HG03135 (cell line): ENCODE results near the gene HPCAL1.
"Not testable (repeated sequence)": the region's sequence is repeated elsewhere in the genome, so short reads cannot be mapped to it uniquely, and the experiment has no call there.

Source experiments
- ATAC-seq: cut with Tn5 transposase; IDR thresholded peaks from one replicate; pipeline ENCODE4 v1.9.1; 2021; ENCODE audit warnings: mild to moderate bottlenecking, moderate library complexity; ENCODE audit not compliant: unreplicated experiment

The HPCAL1 gene

DNA sequence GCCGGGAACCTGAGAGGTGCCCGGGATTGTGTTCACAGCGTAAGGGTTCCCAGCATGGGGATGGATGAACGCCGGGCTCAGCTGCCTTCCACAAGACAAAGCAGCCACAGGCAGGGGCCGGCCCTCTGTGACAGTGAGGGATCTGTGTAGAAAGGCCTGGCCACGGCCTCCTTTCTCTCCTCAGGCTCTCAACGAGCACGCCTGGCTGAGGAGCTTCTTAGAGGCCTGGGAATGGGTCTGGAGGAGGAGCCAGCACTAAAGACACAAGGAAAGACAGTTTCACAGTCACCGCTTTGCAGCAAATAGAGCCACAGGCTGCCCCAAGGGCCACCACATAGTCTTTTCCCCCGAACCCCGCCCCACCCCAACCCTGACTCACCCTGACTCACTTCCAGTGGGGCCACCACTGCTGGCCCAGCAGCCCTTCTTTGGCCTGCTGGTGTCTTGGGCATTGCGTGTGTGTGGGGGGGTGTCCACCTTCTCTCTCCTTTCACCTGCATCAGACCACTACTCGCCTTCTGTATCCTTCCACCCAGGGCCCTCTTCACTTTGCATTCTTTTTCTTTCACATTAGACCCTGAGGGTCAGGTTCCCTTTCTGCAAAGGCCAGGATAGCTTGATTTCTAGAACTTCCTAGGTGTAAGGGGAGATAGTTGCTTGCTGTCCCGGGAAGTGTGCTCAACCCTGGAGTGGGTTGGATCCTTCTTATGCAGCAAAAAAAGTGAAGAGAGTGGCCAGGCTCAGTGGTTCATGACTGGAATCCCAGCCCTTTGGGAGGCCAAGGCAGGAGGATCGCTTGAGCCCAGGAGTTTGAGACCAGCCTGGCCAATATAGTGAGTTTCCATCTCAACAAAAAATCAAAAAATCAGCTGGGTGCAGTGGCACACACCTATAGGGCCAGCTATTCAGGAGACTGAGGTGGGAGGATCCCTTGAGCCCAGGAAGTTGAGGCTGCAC lies 19.3 kb upstream of the HPCAL1 start:
- no peak for ATAC-seq

GRCh38 chr2:10284108-10284870 lies 18.4 kb upstream of the HPCAL1 start:
- no peak for ATAC-seq

DNA sequence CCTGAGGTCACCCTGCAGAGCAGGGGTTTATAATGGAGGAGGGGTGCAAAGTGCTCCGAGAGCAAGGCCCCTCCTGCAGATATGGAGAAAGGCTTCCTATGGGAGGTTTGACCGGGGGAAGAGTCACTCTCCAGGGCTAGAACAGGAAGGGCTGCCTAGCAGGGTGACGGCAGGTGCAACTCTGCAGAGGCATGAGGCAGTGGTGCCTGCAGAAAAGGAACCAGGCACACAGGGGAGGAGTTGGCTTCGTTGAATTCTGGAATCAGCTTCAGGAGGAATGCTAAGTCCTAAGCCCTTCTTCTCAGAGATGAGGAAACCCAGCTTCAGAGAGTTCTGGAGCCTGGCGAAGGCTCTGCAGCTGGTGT lies 17.5 kb upstream of the HPCAL1 start:
- ATAC-seq: no peak

- ATAC-seq: no peak
Observed at GRCh38 chr2:10285556-10286198, 17.0 kb upstream of the HPCAL1 start.

GRCh38 chr2:10286216-10287037 lies 16.3 kb upstream of the HPCAL1 start:
- no peak for ATAC-seq

GRCh38 chr2:10287761-10288160 lies 14.9 kb upstream of the HPCAL1 start:
- ATAC-seq: no peak

DNA sequence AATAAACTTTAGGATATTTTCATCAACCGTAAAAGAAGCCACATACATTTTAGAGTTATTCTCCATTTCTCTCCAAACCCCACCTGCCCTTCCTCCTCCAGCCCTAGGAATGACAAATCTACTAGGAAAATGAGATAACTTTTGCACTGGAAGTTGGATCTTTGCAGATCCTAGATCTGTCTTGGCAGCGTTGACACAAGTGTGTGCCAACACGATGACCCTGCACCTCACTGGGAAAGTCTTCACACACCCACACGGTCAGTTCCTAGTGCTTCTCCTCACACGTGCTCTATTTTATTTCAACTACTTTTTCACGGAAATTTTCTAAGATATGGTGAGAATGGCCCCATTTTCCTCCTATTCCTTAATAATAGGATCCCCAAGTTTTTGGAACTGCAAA lies 14.1 kb upstream of the HPCAL1 start:
- no peak for ATAC-seq

DNA sequence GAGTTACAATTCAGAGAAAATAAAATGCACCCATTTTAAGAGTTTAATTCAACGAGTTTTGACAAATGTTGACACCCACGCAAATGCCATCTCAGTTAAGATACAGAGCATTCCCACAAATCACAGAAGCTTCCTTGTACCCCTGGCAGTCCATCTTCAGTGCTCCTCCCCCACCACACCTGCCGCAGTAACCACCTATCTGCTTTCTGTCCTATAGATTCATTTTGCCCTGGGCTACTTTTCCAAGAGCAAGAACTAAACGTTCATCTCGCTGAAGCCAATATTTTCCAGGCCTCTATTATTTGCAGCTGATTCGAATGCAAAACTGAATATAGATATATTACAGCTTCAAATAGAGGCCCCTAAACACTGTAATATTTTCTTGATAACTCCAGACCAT lies 13.4 kb upstream of the HPCAL1 start:
- no peak for ATAC-seq

DNA sequence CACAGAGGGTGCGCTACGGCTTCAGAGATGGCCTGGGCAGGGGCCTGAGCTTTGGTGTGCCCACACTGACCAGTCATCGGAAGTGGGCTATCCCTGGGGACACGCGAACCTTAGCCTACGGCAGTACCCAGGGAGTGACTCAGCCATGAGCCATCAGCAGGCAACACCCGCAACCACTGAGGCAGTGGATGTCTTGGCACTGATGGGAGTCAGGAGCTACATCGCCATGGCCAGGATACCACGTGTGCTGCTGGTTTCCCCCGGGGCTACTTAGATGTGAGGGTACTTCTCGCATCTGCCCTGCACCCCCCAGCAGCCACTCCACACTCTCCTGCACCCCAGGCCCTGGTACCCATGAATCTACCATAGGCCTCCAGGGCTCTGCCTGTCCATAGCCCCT lies 12.8 kb upstream of the HPCAL1 start:
- no peak for ATAC-seq

- ATAC-seq: not testable (repeated sequence)
Observed at GRCh38 chr2:10291376-10291775, 11.3 kb upstream of the HPCAL1 start.

DNA sequence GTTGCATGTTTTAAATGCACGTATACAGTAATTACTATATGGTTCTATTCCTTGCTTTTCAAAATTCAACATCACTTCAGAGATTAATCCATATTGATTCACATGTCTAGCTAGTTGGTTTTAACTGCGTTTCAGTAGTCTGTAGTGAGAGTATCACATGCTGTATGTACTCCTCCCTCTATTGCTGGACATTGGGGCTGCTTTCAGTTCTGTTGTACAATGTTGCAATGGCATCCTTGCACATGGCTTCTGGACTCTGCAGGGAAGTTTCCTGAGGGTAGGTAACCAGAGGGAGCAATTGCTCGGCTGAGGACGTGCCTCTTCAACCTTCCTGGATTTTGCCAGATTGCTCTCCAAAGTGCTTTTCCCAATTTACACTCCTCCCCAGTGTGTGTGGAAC lies 10.7 kb upstream of the HPCAL1 start:
- ATAC-seq: no peak

DNA sequence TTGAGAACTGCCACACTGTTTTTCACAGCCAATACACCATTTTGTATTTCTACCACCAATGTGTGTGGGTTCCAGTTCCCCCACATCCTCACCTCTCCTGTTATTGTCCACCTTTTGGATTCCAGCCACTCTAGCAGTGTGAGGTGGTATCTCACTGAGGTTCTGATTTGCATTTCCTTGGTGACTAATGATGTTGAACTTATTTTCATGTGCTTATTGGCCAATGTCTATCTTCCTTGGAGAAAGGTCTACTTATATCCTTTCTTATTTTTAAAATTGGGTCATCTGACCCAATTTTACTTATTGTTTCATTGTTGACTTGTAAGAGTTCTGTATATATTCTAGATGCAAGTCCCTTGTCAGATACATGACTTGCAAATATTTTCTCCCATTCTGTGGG lies 9.1 kb upstream of the HPCAL1 start:
- ATAC-seq: no peak

- ATAC-seq: no peak
Observed at GRCh38 chr2:10294077-10294476, 8.6 kb upstream of the HPCAL1 start.

DNA sequence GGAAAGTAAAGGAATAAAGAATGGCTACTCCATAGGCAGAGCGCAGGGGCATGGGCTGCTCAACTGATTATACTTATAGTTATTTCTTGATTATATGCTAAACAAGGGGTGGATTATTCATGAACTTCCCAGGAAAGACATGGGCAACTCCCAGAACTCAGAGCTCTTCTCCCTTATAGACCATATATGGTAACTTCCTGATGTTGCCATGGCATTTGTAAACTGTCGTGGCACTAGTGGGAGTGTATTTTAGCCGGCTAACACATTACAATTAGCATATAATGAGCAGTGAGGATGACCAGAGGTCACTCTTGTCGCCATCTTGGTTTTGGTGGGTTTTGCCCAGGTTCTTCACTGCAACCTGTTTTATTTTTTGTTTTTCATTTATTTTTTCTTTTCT lies 7.1 kb upstream of the HPCAL1 start:
- not testable (repeated sequence) for ATAC-seq

GRCh38 chr2:10296142-10296541 lies 6.6 kb upstream of the HPCAL1 start:
- no peak for ATAC-seq

DNA sequence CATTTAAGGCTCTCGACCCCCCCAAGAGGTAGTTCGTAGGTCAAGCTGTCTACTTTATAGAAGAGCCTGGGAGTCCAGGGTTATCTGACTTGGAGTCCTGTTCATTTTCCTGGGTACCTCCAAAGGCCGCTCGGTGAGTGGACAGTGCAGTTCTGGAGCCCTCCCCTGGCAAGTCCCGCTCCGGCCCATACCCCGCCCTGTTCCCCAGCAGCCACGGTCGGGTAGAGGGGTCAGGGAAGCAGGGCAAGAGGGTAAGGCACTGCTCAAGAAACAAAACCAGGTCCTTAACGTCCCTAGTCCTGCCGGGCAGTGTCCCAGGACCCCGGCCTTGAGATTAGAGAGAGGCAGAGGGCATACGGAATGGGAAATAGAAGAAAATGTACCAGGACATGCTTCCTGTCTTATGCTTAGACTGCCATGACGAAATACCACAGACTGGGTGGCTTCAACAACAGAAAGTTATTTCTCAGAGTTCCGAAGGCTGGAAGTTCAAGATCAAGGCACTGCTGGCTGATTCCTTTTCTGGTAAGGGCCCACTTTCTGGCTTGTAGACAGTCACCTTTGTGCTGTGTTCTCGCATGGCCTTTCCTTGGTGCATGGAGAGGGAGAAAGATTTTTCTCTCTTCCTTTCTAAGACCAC lies 5.4 kb upstream of the HPCAL1 start:
- ATAC-seq: no peak

DNA sequence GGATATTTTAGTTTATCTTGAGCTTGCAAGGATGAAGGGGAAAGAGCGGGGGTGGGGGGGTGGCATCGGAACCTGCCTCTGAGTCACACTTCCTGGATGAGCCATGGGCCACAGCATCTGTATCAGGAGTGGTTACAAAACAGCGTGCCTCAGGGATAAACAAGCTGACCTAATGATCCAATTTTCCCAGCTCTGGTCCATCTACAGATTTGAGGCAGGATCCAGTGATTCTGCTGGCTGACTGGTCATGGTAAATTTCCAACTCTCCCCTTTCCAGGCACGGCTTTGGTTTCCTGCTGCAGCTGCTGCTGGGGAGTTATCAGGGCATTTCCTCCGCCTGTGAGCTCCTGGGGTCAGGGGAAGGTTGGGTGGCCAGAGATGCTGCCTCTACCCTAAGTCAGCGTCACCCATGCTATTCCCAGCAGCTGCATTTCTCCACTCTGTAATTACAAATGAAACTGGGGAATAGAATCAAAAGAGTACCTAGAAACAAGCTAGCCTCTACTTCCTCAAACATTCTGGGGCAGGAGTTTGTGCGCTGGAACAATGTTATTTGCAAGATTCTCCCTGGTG lies 4.7 kb upstream of the HPCAL1 start:
- ATAC-seq: no peak

DNA sequence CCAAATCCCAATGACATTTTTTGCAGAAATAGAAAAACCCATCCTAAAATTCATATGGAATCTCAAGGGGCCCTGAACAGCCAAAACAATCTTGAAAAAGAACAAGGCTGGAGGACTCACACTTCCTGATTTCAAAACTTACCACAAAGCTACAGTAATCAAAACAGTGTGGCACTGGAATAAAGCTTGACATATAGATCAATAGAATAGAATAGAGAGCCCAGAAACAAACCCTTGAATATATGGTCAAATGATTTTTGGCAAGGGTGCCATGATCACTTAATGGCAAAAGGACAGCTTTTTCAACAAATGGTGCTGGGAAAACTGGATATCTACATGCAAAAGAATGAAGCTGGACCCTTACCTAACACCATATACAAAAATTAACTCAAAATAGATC lies 3.9 kb upstream of the HPCAL1 start:
- not testable (repeated sequence) for ATAC-seq

GRCh38 chr2:10300328-10300920 lies 2.3 kb upstream of the HPCAL1 start:
- no peak for ATAC-seq
